ENCODE results near the gene CARD19.

GRCh38 chr9:93057703-93058354 lies 38.2 kb upstream of the CARD19 start:
- TF ChIP-seq RAD21 (CRISPR knock-in tag; conservative IDR thresholded peaks at IDR 0.05 in 1 of 2, IDR thresholded peaks at IDR 0.05 in 1 of 2) (no peak), MBD2 (IDR thresholded peaks at IDR 0.05; ENCODE audit: borderline replicate concordance, low read depth) (no peak), TCF7 (IDR thresholded peaks at IDR 0.05; ENCODE audit: borderline replicate concordance) (no peak), PATZ1 (CRISPR knock-in tag; IDR thresholded peaks at IDR 0.05; ENCODE audit: borderline replicate concordance) (no peak), ZBTB26 (CRISPR knock-in tag; IDR thresholded peaks at IDR 0.05) (no peak), ZNF785 (CRISPR knock-in tag; IDR thresholded peaks at IDR 0.05) (no peak), ILK (tag; IDR thresholded peaks at IDR 0.05; ENCODE audit: borderline replicate concordance, low read depth) (no peak), HCFC1 (IDR thresholded peaks at IDR 0.05; ENCODE audit: low read depth, low read length) (no peak), ERF (CRISPR knock-in tag; IDR thresholded peaks at IDR 0.05) (no peak), EP300 (IDR thresholded peaks at IDR 0.05; ENCODE audit: low read length) (no peak)

Measured in K562 (cell line).